Loucy (cell line): ENCODE measurements around the gene KIAA0930.

Experiments
- H2AFZ ChIP-seq: fragments of 200-600 bp; sonication (generic); 2 replicates; pipeline ENCODE4 v1.6.0; 2016; ENCODE audit warnings: antibody characterized with exemption, mild to moderate bottlenecking, low read length, moderate library complexity
- H3F3A ChIP-seq: fragments of 200-600 bp; 2 replicates; pipeline ENCODE4 v1.6.0; 2016; ENCODE audit warnings: antibody characterized with exemption, low read depth, mild to moderate bottlenecking
- H3K27me3 ChIP-seq: fragments of 200-600 bp; sonication (generic); 2 replicates; pipeline ENCODE4 v1.6.1; 2014; ENCODE audit warnings: low read length, mild to moderate bottlenecking; ENCODE audit not compliant: insufficient read depth, poor library complexity, severe bottlenecking
- H3K36me3 ChIP-seq: fragments of 200-600 bp; sonication (generic); 2 replicates; pipeline ENCODE4 v1.6.1; 2016; ENCODE audit warnings: low read length; ENCODE audit not compliant: insufficient read depth
- H3K4me1 ChIP-seq: fragments of 200-600 bp; sonication (generic); 2 replicates; pipeline ENCODE4 v1.5.1; 2014; ENCODE audit warnings: low read length, mild to moderate bottlenecking; ENCODE audit not compliant: insufficient read depth, poor library complexity, severe bottlenecking
- H3K4me2 ChIP-seq: fragments of 200-600 bp; sonication (generic); 2 replicates; pipeline ENCODE4 v1.6.0; 2014; ENCODE audit warnings: antibody characterized with exemption, low read length, low read depth, mild to moderate bottlenecking; ENCODE audit not compliant: poor library complexity, severe bottlenecking
- H3K4me3 ChIP-seq: fragments of 200-600 bp; sonication (generic); 2 replicates; pipeline ENCODE4 v1.5.1; 2014; ENCODE audit warnings: low read length, mild to moderate bottlenecking, mixed read lengths; ENCODE audit not compliant: poor library complexity, severe bottlenecking
- H3K79me2 ChIP-seq: fragments of 200-600 bp; sonication (generic); 2 replicates; pipeline ENCODE4 v1.6.1; 2014; ENCODE audit warnings: low read length; ENCODE audit not compliant: insufficient read depth
- H3K9ac ChIP-seq: fragments of 200-600 bp; sonication (generic); 2 replicates; pipeline ENCODE4 v1.6.0; 2014; ENCODE audit warnings: mild to moderate bottlenecking, low read depth, low read length, moderate library complexity; ENCODE audit not compliant: poor library complexity, severe bottlenecking
- H3K9me2 ChIP-seq: fragments of 200-600 bp; sonication (generic); replicated peaks from 2 replicates; pipeline ENCODE4 v1.6.1; 2016; ENCODE audit warnings: low read depth, low read length, mixed read lengths
- H3K9me3 ChIP-seq: fragments of 200-600 bp; sonication (generic); 2 replicates; pipeline ENCODE4 v1.6.1; 2014; ENCODE audit warnings: mild to moderate bottlenecking, antibody characterized with exemption, low read length, low read depth; ENCODE audit not compliant: insufficient read depth
- H4K20me1 ChIP-seq: fragments of 200-600 bp; sonication (generic); 2 replicates; pipeline ENCODE4 v1.6.0; 2014; ENCODE audit warnings: antibody characterized with exemption, low read length, mild to moderate bottlenecking; ENCODE audit not compliant: insufficient read depth, poor library complexity, severe bottlenecking
- EZH2phosphoT487 ChIP-seq: fragments of 200-600 bp; IDR thresholded peaks from 2 replicates; pipeline ENCODE4 v1.6.1; 2018; ENCODE audit warnings: antibody characterized with exemption, mild to moderate bottlenecking, moderate library complexity, borderline replicate concordance
- TF ChIP-seq, protein P1 (sequence below): fragments of 200-600 bp; sonication (generic); conservative IDR thresholded peaks from 2 replicates; pipeline ENCODE4 v1.5.1; 2014; ENCODE audit warnings: mild to moderate bottlenecking, antibody characterized with exemption, low read length

Gene KIAA0930

DNA sequence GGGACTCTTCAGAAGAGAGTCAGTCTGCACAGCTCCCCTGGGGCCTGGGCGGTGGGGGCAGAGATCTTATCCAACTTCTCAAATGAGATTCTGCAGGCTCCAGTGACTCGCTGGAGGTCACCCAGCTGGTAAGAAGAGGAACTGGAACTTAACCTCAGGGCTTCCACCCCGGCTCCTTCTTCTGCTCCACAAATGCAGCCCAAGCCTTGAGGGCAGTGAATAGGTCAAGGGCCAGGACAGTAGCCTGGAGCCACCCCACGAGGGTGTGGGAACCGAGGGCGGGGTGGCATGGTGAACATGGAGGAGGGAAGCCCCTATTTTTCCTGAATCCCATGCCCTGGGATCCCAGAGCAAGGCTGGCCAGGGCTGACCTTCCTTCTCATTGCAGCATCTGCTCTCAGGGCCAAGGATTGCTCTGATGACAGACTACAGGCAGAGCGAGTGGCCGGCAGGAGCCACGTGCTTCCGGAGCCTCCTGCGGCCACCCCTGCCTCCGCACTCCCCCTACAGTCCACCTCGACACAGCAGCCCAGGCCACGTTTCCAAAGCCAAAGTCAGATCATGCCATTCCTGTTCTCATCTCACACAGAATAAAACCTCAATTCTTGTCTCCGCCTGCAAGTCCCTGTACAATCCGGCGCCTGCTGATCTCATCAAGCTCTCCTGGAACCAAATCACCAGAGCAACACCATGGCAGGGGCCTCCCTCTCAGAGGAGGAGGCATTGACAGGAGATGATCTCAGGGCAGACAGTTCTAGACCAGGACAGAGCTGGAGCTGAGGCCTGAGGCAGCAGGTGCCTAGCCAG, 23.0 kb upstream of the KIAA0930 start:
- peaks cover 1% of the 10 kb centered on the region for H3K4me1 ChIP-seq
- H3K79me2 ChIP-seq, result no peaks in the 10 kb centered on the region
- no peak overlapping the region for H2AFZ ChIP-seq
- H3K4me3 ChIP-seq, result no peak overlapping the region
- H3K9me3 ChIP-seq, result no peaks in the 10 kb centered on the region
- no peaks in the 10 kb centered on the region for H3K9me2 ChIP-seq
- no peak overlapping the region for H3K9ac ChIP-seq
- H3K36me3 ChIP-seq, result no peaks in the 10 kb centered on the region
- H3K4me2 ChIP-seq, result no peak overlapping the region
- no peaks in the 10 kb centered on the region for H3F3A ChIP-seq
- H3K27me3 ChIP-seq, result no peaks in the 10 kb centered on the region
- H4K20me1 ChIP-seq, result no peaks in the 10 kb centered on the region
- TF ChIP-seq, protein P1, sequence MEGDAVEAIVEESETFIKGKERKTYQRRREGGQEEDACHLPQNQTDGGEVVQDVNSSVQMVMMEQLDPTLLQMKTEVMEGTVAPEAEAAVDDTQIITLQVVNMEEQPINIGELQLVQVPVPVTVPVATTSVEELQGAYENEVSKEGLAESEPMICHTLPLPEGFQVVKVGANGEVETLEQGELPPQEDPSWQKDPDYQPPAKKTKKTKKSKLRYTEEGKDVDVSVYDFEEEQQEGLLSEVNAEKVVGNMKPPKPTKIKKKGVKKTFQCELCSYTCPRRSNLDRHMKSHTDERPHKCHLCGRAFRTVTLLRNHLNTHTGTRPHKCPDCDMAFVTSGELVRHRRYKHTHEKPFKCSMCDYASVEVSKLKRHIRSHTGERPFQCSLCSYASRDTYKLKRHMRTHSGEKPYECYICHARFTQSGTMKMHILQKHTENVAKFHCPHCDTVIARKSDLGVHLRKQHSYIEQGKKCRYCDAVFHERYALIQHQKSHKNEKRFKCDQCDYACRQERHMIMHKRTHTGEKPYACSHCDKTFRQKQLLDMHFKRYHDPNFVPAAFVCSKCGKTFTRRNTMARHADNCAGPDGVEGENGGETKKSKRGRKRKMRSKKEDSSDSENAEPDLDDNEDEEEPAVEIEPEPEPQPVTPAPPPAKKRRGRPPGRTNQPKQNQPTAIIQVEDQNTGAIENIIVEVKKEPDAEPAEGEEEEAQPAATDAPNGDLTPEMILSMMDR, result peak; percentile 28; the same call in 1 of the 2 replicates
- TF ChIP-seq EZH2phosphoT487, result no peak

DNA sequence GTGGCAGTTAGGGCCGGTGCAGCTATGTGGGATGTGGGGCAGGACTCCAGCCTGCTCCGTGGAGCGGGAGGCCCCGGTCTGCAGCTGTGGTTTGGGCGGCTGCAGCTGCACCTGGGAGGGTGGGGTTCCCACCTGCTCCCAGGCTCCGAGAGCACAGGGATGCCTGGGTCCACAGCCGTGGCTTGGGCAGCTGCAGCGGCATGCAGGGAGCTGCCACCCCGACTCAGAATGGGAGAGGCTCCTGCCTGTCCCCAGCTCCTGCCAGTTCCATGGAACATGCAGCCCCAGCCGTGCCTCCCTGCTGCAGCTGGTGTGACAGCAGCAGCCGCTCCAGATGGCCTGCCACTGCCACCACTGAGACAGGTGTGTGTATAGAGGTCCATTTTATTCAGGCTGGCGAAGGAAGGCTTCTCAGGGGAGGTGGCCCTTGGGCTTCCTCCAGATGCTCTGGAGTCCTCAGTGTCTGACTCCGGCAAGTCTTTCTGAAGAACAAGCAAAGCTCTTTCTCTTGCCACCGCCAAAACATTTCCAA, 22.3 kb upstream of the KIAA0930 start:
- Histone ChIP-seq H3K9ac (no peak overlapping the region), H3K4me1 (no peaks in the 10 kb centered on the region), H3K27me3 (no peaks in the 10 kb centered on the region)

DNA sequence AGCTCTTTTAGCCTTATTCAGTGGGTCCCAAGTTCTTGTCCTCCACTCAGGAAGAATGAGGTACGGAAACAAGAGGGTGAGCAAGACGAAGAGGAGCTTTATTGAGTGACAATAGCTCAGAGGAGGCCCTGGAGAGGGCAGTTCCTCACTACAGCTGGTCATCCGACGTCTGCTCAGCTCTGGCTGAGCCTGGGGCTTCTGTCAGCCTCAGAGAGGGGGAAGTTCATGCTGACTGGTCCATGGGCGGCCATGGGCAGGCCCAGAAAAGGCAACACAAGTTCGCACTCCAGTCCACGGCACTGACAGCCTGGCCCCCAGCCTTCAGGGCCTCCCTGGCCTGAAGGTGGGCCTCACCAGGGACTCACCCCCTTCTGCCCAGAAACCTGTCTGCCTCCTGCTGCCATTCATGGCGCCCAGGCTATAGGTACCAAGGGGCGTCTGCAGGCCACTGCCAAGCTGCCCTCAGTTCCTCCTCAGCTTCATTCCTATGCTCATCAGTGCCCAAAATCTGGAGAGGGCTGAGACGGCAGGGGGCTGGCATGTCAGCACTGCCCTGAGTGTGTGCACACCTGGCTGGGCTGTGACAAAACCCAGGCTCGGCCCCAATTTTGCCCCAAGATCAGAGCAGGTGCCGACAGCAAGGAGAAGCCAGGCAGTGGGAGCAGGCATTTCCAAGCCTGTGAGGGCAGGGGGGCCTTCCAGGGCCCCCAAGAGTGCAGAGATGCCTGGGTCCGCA, 21.7 kb upstream of the KIAA0930 start:
- Histone ChIP-seq H3K4me2 (no peak overlapping the region), H3K79me2 (no peaks in the 10 kb centered on the region), H2AFZ (no peak overlapping the region), H3K4me1 (no peaks in the 10 kb centered on the region), H3K9me3 (no peaks in the 10 kb centered on the region), H3K4me3 (no peak overlapping the region), H4K20me1 (no peaks in the 10 kb centered on the region), H3K36me3 (no peaks in the 10 kb centered on the region), H3F3A (no peaks in the 10 kb centered on the region), H3K9ac (no peak overlapping the region), H3K27me3 (no peaks in the 10 kb centered on the region), H3K9me2 (no peaks in the 10 kb centered on the region)
- TF ChIP-seq, protein P1, result no peak
- no peak for TF ChIP-seq EZH2phosphoT487

More for the DNA sequence above, 22.3 kb upstream of the KIAA0930 start:
- no peaks in the 10 kb centered on the region for H3F3A ChIP-seq
- no peak overlapping the region for H3K4me2 ChIP-seq
- H3K9me2 ChIP-seq, result no peaks in the 10 kb centered on the region
- no peak overlapping the region for H2AFZ ChIP-seq
- no peaks in the 10 kb centered on the region for H3K79me2 ChIP-seq
- H3K36me3 ChIP-seq, result no peaks in the 10 kb centered on the region
- H4K20me1 ChIP-seq, result no peaks in the 10 kb centered on the region
- TF ChIP-seq, protein P1, result no peak
- no peak for TF ChIP-seq EZH2phosphoT487
- no peaks in the 10 kb centered on the region for H3K9me3 ChIP-seq
- no peak overlapping the region for H3K4me3 ChIP-seq
